Astrocyte of the spinal cord (primary cell): ENCODE measurements around the gene AQP5.
A peak's percentile ranks its signal among the peaks of the same experiment; 100 is the strongest.

Source experiments
- DNase-seq: peaks from one replicate; pipeline ENCODE4 v3.0.0; 2011; ENCODE audit warnings: low read depth, low spot score
- H3K4me3 ChIP-seq: 2 replicates; pipeline ENCODE4 v1.5.1; 2011; ENCODE audit warnings: low read depth, mild to moderate bottlenecking, low read length, moderate library complexity
- CTCF ChIP-seq: IDR thresholded peaks from 2 replicates; pipeline ENCODE4 v1.5.1; 2012; ENCODE audit warnings: low read depth, mild to moderate bottlenecking, low read length, inconsistent platforms
- in situ Hi-C: cut with HindIII; loops from 2 replicates; pipeline ENCODE4 v1.10.0; 2017; ENCODE audit warnings: low sequenced_read_pairs

Gene AQP5

GRCh38 chr12:49972641-49973360 is 11.1 kb downstream of the AQP5 start, which contains the start of gene AQP6:
Gene AQP6 (plus strand): TSS chr12:49972947. CDS start chr12:49973174, 227 bp downstream.
- no peak for TF ChIP-seq CTCF
- DNase-seq, result no peak
- H3K4me3 ChIP-seq, result no peak within 1 kb of the TSS
- in situ Hi-C loops, result no loop called here

GRCh38 chr12:49973361-49973830 is 11.7 kb downstream of the AQP5 start:
- no peak overlapping the region for H3K4me3 ChIP-seq
- DNase-seq, result no peak
- TF ChIP-seq CTCF, result no peak
- in situ Hi-C loops, result no loop called here

- TF ChIP-seq CTCF, result peak; percentile 75
- peak; percentile 61 for DNase-seq
- in situ Hi-C loops, result no loop called here
- H3K4me3 ChIP-seq, result no peak overlapping the region
These were observed 12.6 kb downstream of the AQP5 start for GRCh38 chr12:49974231-49974675.

GRCh38 chr12:49974677-49975317 is 13.1 kb downstream of the AQP5 start:
- in situ Hi-C loops, result no loop called here
- TF ChIP-seq CTCF, result no peak
- no peak for DNase-seq
- H3K4me3 ChIP-seq, result no peak overlapping the region

- no peak for TF ChIP-seq CTCF
- no peak for DNase-seq
- in situ Hi-C loops, result no loop called here
- no peak overlapping the region for H3K4me3 ChIP-seq
These were observed 13.7 kb downstream of the AQP5 start for GRCh38 chr12:49975318-49975761.

GRCh38 chr12:49976557-49976956 is 14.9 kb downstream of the AQP5 start:
- in situ Hi-C loops, result no loop called here
- no peak for DNase-seq
- TF ChIP-seq CTCF, result no peak
- no peak overlapping the region for H3K4me3 ChIP-seq
